ENCODE measurements around the gene NOS1AP. TPM values are rescaled to one million over a fixed set of nuclear protein-coding genes. Genes with fewer than 3 reads are reported as not detected.

The NOS1AP gene
- total RNA-seq, 1 donor from 2014 or later, result 1.4 TPM

- peak; percentile 52 for ATAC-seq
Measured at GRCh38 chr1:162372159-162373071, 302.9 kb downstream of the NOS1AP start.

- no peak for ATAC-seq
Measured at GRCh38 chr1:162373072-162373427, 303.6 kb downstream of the NOS1AP start.

GRCh38 chr1:162373541-162374260 lies 304.2 kb downstream of the NOS1AP start:
- peak; percentile 72 for ATAC-seq

- ATAC-seq, result no peak
Measured at GRCh38 chr1:162374406-162374805, 304.9 kb downstream of the NOS1AP start.

GRCh38 chr1:162375463-162375862 lies 306.0 kb downstream of the NOS1AP start:
- ATAC-seq, result no peak

GRCh38 chr1:162376691-162377090 lies 307.2 kb downstream of the NOS1AP start, which contains the start of gene SPATA46:
SPATA46 (minus strand) TSS chr1:162376854; CDS start chr1:162376790, 64 bp downstream.
- no peak for ATAC-seq

- no peak for ATAC-seq
Measured at GRCh38 chr1:162380061-162380846, 310.8 kb downstream of the NOS1AP start.

GRCh38 chr1:162381383-162381782 lies 311.9 kb downstream of the NOS1AP start, which contains the start of gene C1orf226:
C1orf226 (plus strand) TSS chr1:162381728; CDS start chr1:162381902, 174 bp downstream.
- ATAC-seq, result peak; percentile 96

- peak; percentile 23 for ATAC-seq
Measured at GRCh38 chr1:162381941-162382750, 312.7 kb downstream of the NOS1AP start.

- no peak for ATAC-seq
Measured at GRCh38 chr1:162383091-162383490, 313.6 kb downstream of the NOS1AP start.

- no peak for ATAC-seq
Measured at GRCh38 chr1:162383516-162383915, 314.0 kb downstream of the NOS1AP start.

GRCh38 chr1:162384116-162384515 lies 314.6 kb downstream of the NOS1AP start:
- ATAC-seq, result no peak

- ATAC-seq, result no peak
Measured at GRCh38 chr1:162384601-162385279, 315.2 kb downstream of the NOS1AP start.

- ATAC-seq, result no peak
Measured at GRCh38 chr1:162385280-162385623, 315.8 kb downstream of the NOS1AP start.

- ATAC-seq, result no peak
Measured at GRCh38 chr1:162385702-162386101, 316.2 kb downstream of the NOS1AP start.

GRCh38 chr1:162386292-162387225 lies 317.1 kb downstream of the NOS1AP start:
- ATAC-seq, result no peak

- ATAC-seq, result no peak
Measured at GRCh38 chr1:162387226-162388082, 318.0 kb downstream of the NOS1AP start.

- no peak for ATAC-seq
Measured at GRCh38 chr1:162388083-162388594, 318.6 kb downstream of the NOS1AP start.

- ATAC-seq, result peak; percentile 62
Measured at GRCh38 chr1:162388615-162389014, 319.1 kb downstream of the NOS1AP start.
